ENCODE measurements around the gene GPR176. TPM values are rescaled to one million over a fixed set of nuclear protein-coding genes. Genes with fewer than 3 reads are reported as not detected.

Gene GPR176
- total RNA-seq, 1 donor from 2014 or later, result 21.1 TPM

DNA sequence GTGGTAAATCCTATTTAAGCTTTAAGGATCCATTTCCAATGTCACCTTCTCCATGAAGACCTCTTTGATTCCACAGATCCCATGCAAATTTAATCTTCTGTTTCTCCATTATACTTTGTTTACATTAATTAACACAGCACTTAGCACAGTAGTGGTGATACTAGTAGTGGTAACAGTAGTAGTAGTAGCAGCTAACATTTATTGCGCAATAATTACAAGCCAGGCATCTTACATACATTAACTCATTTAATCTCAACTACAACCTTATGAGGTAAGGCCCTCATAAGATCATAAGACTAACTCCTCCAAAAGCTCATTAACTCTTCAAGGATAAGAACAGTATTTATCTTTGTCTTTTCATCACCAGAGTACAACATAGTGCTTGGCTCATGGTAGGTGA lies 82.6 kb downstream of the GPR176 start:
- Mint-ChIP-seq H3K27ac (ENCODE audit: unreplicated experiment) (no peak overlapping the region), H3K27me3 (ENCODE audit: unreplicated experiment) (no peaks in the 10 kb centered on the region), H3K4me3 (ENCODE audit: unreplicated experiment) (no peak overlapping the region), H3K36me3 (ENCODE audit: unreplicated experiment) (no peaks in the 10 kb centered on the region), H3K4me1 (ENCODE audit: unreplicated experiment) (peaks cover 13% of the 10 kb centered on the region), H3K9me3 (ENCODE audit: unreplicated experiment) (peaks cover 8% of the 10 kb centered on the region)
- no peak for TF ChIP-seq CTCF (IDR thresholded peaks at IDR 0.05)
- DNase-seq (ENCODE audit: extremely low spot score, unreplicated experiment), result no peak

DNA sequence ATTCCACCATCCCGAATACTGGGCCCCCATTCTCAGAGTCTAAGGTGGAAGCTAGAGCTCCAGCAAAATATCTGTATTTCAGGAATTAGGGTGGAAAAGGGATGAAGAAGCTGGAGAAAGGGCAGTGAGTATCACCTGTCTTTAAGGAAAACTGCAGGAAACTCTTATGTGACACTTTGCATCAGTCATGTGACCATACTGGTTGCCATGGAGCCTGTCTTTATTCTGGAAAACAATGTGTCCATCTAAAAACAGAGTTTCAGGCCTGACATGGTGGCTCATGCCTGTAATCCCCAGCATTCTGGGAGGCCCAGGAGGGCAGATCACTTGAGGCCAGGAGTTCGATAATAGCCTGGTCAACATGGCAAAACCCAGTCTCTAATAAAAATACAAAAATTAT lies 84.5 kb downstream of the GPR176 start:
- no peak for DNase-seq (ENCODE audit: extremely low spot score, unreplicated experiment)
- H3K36me3 Mint-ChIP-seq (ENCODE audit: unreplicated experiment), result no peaks in the 10 kb centered on the region
- TF ChIP-seq CTCF (IDR thresholded peaks at IDR 0.05), result no peak
- H3K4me1 Mint-ChIP-seq (ENCODE audit: unreplicated experiment), result peaks cover 13% of the 10 kb centered on the region
- H3K27ac Mint-ChIP-seq (ENCODE audit: unreplicated experiment), result no peak overlapping the region
- peaks cover 8% of the 10 kb centered on the region for H3K9me3 Mint-ChIP-seq (ENCODE audit: unreplicated experiment)
- H3K27me3 Mint-ChIP-seq (ENCODE audit: unreplicated experiment), result no peaks in the 10 kb centered on the region
- no peak overlapping the region for H3K4me3 Mint-ChIP-seq (ENCODE audit: unreplicated experiment)

- no peak overlapping the region for H3K27ac Mint-ChIP-seq (ENCODE audit: unreplicated experiment)
- no peaks in the 10 kb centered on the region for H3K27me3 Mint-ChIP-seq (ENCODE audit: unreplicated experiment)
- peaks cover 8% of the 10 kb centered on the region for H3K9me3 Mint-ChIP-seq (ENCODE audit: unreplicated experiment)
- no peak for TF ChIP-seq CTCF (IDR thresholded peaks at IDR 0.05)
- no peak overlapping the region for H3K4me3 Mint-ChIP-seq (ENCODE audit: unreplicated experiment)
- H3K4me1 Mint-ChIP-seq (ENCODE audit: unreplicated experiment), result peaks cover 13% of the 10 kb centered on the region
- no peak for DNase-seq (ENCODE audit: extremely low spot score, unreplicated experiment)
- H3K36me3 Mint-ChIP-seq (ENCODE audit: unreplicated experiment), result no peaks in the 10 kb centered on the region
Measured at GRCh38 chr15:39834256-39834655, 85.8 kb downstream of the GPR176 start.

GRCh38 chr15:39833515-39833981 lies 86.5 kb downstream of the GPR176 start:
- Mint-ChIP-seq H3K4me3 (ENCODE audit: unreplicated experiment) (no peak overlapping the region), H3K9me3 (ENCODE audit: unreplicated experiment) (peaks cover 5% of the 10 kb centered on the region), H3K4me1 (ENCODE audit: unreplicated experiment) (peaks cover 19% of the 10 kb centered on the region), H3K27ac (ENCODE audit: unreplicated experiment) (no peak overlapping the region), H3K36me3 (ENCODE audit: unreplicated experiment) (no peaks in the 10 kb centered on the region), H3K27me3 (ENCODE audit: unreplicated experiment) (no peaks in the 10 kb centered on the region)
- DNase-seq (ENCODE audit: extremely low spot score, unreplicated experiment), result no peak
- no peak for TF ChIP-seq CTCF (IDR thresholded peaks at IDR 0.05)

DNA sequence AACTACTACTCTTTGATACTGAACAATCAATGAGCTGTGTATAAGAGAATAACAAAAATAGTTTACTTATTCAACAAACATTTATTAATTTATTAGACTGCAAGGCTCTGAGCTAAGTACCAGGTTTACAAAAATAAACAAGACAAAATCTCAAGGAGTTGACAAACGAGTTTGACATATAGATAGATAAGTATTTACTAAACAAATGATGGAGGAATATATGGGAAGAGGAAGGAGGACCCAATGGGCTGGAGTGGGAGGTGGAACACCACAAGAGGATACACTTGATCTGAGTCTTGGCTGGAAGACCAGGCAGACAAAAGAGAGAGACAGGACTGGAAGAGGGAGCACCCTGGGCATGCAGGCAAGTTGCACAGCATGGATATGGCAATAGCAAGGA lies 89.9 kb downstream of the GPR176 start:
- Mint-ChIP-seq H3K4me3 (ENCODE audit: unreplicated experiment) (no peak overlapping the region), H3K4me1 (ENCODE audit: unreplicated experiment) (peaks cover 26% of the 10 kb centered on the region), H3K27me3 (ENCODE audit: unreplicated experiment) (no peaks in the 10 kb centered on the region), H3K9me3 (ENCODE audit: unreplicated experiment) (no peaks in the 10 kb centered on the region), H3K27ac (ENCODE audit: unreplicated experiment) (no peak overlapping the region), H3K36me3 (ENCODE audit: unreplicated experiment) (no peaks in the 10 kb centered on the region)
- no peak for DNase-seq (ENCODE audit: extremely low spot score, unreplicated experiment)
- no peak for TF ChIP-seq CTCF (IDR thresholded peaks at IDR 0.05)
